HG03469 (cell line): ENCODE measurements around the gene PTPN6.
A peak's percentile ranks its signal among the peaks of the same experiment; 100 is the strongest.

Experiments
- ATAC-seq: cut with Tn5 transposase; IDR thresholded peaks from one replicate; pipeline ENCODE4 v1.9.1; 2021; ENCODE audit warnings: mild to moderate bottlenecking, moderate library complexity, moderate number of reproducible peaks; ENCODE audit not compliant: unreplicated experiment

Gene PTPN6

DNA sequence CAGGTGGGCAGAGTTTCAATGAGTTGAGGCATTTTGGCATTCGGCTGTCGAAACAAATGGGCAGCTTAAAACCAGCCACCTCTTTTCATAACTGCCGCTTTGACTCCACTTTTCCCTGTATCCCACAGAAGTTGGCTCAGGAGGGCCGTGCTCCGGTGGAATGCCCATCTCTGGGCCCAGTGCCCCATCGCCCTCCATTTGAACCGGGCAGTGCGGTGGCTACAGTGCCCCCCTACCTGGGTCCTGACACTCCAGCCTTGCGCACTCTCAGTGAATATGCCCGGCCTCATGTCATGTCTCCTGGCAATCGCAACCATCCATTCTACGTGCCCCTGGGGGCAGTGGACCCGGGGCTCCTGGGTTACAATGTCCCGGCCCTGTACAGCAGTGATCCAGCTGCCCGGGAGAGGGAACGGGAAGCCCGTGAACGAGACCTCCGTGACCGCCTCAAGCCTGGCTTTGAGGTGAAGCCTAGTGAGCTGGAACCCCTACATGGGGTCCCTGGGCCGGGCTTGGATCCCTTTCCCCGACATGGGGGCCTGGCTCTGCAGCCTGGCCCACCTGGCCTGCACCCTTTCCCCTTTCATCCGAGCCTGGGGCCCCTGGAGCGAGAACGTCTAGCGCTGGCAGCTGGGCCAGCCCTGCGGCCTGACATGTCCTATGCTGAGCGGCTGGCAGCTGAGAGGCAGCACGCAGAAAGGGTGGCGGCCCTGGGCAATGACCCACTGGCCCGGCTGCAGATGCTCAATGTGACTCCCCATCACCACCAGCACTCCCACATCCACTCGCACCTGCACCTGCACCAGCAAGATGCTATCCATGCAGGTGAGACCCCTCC lies 12.6 kb upstream of the PTPN6 start:
- ATAC-seq, result no peak

DNA sequence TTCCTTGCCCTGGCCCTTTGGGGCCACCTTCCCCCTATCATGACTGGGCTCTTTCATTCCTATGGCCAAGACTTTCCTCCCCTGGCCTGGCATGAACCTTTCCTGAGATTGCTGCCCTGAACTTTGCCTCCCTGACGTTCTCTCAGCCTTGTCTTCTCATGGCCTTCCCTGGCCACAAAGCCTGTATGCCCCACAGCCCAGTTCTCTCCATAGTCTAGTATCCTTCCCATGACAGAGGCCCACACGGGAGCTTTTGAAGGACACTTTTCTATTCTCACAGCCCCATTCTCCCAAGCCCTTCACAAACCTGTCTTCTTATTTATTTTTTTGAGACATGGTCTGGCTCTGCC lies 12.0 kb upstream of the PTPN6 start:
- no peak for ATAC-seq

DNA sequence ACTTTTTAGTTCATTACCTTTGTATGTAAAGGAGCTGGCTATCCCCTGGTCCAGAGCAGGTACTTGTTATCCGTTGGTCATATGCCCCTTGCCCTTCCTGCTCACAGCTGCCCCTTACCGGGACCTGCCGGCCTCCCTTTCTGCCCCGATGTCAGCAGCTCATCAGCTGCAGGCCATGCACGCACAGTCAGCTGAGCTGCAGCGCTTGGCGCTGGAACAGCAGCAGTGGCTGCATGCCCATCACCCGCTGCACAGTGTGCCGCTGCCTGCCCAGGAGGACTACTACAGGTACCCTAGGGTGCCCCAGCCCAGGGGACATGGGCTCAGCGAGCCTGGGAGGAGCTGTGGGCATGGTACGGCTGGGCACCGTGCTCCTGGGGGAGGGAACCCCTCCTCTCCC lies 9.9 kb upstream of the PTPN6 start:
- ATAC-seq, result no peak

DNA sequence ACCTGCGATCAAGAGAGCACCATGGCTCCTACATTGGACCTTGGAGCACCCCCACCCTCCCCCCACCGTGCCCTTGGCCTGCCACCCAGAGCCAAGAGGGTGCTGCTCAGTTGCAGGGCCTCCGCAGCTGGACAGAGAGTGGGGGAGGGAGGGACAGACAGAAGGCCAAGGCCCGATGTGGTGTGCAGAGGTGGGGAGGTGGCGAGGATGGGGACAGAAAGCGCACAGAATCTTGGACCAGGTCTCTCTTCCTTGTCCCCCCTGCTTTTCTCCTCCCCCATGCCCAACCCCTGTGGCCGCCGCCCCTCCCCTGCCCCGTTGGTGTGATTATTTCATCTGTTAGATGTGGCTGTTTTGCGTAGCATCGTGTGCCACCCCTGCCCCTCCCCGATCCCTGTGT lies 9.4 kb upstream of the PTPN6 start:
- ATAC-seq, result no peak

DNA sequence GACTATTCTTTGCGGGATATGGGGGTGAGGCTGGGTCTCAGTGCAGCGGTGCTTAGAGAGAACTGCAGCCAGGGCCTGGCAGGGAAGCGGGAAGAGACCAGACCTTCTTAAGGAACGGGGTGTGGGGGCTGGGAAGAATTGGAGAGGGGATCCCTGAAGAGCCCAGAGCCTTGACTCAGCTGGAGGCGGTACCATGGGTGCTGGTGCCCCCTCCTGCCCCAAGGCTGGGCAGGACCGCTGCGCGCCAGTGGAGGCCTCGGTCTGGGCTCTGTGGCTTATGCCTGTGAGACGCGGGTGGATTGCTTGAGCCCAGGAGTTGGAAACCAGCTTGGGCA lies 8.9 kb upstream of the PTPN6 start:
- no peak for ATAC-seq

DNA sequence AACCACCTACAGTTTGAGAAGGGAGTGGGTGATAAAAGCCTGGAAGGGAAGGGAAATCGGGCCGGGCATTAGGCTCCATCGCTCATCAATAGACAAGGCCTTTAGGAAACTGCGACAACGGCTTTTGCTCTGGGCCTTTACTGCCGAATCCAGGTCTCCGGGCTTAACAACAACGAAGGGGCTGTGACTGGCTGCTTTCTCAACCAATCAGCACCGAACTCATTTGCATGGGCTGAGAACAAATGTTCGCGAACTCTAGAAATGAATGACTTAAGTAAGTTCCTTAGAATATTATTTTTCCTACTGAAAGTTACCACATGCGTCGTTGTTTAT lies 7.8 kb upstream of the PTPN6 start:
- ATAC-seq, result peak; percentile 12

DNA sequence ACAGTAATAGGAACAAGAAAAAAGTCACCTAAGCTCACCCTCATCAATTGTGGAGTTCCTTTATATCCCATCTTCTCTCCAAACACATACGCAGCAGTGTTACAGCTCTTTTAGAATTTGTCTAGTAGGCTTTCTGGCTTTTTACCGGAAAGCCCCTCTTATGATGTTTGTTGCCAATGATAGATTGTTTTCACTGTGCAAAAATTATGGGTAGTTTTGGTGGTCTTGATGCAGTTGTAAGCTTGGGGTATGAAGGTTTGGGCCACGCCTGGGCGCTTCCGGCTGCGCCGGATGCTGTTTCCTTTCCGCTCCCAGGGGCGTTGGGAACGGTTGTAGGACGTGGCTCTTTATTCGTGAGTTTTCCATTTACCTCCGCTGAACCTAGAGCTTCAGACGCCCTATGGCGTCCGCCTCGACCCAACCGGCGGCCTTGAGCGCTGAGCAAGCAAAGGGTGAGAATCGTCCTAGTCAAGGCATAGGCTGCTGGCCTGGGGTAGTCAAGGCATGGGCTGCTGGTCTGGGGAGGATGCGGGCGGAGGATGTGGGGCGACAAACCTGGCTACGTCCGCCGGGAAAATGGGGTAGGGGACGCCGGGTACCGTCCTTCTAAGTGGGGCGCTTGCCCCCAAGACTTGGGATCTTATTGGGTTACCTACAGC lies 7.3 kb upstream of the PTPN6 start, which contains the start of the genes C12orf57 and RNU7-1:
C12orf57 (plus strand) TSS at position 301 of the 659 bp plus-strand sequence; CDS start at position 401, 100 bp downstream.
RNU7-1 (plus strand) TSS at position 95 of the 659 bp plus-strand sequence.
- ATAC-seq, result peak; percentile 28

DNA sequence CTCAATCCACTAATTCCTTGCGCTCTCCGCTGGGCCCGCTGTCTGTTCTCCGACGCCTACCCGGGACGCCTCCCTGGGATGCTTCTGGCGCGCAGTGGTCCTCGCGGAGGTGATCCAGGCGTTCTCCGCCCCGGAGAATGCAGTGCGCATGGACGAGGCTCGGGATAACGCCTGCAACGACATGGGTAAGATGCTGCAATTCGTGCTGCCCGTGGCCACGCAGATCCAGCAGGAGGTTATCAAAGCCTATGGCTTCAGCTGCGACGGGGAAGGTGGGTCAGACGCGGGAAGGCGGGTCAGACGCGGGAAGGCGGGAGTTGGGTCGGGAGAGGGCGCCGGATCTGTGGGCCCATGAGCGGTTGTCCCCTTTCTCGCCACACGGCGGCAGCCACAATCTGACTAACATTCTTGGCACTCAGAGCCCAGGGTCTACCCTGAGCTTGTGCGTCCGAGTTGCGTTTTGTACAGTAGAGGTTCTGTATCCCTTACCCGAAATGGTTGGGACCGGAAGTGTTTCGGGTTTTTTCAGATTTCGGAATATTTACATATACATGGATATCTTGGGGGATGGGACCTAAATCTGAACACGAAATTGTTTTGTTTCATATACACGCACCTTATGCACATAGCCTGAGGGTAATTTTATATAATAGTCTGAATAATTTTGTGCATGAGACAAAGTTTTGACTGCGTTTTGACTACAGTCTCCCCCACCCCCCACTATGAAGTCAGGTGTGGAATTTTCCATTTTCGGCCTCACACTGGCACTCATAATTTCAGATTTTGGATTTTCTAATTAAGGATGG lies 6.6 kb upstream of the PTPN6 start:
- peak; percentile 22 for ATAC-seq

DNA sequence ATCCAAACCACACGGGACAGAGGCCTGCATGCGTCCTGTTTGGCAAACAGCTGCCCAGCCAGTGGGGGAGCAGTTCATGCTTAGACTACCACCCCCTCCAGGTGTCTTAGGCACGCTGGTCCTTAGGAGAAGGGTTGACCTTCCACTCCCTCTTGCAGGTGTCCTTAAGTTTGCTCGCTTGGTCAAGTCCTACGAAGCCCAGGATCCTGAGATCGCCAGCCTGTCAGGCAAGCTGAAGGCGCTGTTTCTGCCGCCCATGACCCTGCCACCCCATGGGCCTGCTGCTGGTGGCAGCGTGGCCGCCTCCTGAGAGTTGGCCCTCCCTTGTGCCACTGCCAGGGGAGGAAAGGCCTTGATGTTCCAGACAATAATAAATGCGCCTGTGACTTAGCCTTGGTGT lies 5.5 kb upstream of the PTPN6 start:
- ATAC-seq, result no peak

DNA sequence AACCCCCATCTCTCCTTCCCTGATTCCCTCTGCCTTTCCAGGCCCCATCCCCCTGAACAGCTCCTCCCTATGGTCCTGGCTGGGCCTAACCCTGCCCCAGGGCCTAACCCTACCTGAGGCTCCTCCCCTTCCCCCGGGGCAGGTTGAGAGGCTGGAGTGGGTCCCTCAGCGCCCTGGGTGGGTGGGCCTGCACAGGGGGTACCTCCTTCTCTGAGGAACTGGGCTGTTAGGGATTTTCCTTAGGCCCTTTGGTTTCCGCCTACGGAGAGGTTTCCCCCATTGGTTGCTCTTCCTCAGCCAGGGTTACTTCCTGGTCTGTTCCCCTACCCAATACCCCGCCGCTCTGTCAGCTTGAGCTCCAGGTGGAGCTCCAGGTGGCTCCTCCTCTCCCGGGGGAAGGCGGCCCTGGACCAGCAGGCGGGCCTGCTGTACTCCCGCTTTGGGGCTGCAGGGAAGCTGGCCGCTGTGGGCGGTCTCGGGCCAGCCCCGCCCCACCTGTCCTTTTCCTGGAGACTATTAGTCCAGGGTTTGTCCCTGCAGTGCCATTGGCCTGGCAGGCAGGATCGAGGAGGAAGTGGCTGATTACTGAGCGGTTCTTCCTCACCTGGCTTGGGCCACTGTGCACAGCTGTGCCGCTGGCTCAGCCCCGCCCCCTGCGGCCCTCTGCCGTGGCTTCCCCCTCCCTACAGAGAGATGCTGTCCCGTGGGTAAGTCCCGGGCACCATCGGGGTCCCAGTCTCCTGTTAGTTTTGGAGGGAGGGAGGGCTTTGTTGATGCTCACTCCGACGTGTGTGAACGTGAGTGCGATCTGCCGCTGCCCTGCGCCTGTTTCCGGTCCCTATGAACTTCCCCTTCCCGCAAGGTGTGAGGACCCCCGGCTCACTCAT lies 4.9 kb upstream of the PTPN6 start:
- no peak for ATAC-seq

DNA sequence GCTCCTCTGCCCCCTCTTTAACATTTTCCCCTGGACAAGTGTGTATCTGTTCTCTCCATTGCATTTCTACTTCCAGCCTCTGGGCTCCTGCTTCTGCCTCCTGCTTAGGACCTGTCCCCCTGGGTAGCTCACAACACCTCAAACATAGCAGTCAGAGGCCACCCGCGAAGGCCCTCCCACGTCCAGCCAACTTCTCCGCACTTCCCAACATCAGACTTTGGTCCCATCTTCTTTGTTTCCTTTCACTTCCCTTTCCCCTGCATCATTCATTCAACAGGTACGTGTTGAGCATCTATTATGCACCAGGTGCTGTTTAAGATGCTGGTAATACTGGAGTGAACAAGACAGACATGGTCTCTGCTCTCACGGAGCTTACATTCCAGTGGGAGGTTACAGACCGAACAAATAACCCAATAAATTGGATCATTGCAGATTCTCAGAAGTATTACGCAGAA lies 4.2 kb upstream of the PTPN6 start:
- no peak for ATAC-seq

DNA sequence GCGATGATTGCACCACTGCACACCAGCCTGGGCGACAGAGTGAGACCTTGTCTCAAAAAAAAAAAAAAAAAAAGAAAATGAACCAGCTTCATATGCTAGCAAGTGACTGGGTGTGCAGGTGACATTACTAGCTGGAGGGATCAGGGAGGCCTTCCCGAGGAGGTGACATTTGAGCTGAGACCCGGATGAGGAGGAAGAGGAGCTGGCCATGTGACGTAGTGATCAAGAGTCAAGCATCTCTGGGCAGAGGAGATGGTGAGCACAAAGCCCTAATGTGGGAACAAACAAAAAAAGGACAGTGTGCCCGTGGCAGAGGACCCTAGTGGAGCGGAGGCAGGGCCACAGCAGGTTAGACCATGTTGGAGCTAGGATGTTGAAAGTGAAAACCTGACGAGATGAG lies 3.5 kb upstream of the PTPN6 start:
- ATAC-seq, result no peak

DNA sequence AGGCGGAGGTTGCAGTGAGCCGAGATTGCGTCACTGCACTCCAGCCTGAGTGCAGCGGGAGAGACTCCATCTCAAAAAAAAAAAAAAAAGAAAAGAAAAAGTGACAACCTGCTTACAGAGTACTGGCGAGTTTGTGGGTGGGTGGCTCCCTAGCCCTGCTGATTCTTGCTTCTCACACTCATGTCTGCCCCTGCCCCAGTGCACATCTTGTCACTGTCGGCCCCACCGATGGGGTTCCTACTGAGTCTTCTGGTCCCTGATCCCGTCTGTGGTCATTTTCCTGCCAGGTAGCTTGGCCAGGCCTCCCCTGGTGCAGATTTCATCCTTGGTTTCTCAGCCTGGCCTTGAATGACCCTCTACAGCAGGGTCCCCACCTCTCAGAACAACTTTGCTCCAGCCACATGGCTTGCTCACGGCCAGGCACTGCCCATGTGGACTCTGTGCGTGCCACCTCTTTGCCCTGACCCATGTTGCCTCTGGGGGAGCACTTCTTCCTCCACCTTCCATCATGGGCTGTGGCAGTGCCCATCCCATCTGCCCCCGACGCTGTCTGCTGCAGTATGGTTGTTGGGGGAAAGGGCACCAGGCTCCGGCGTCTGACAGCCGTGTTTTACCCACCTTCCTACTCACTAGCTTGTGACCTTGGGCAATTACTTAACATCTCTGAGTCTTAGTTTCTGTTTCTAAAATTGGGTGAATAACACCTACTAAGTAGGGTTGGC lies 2.1 kb upstream of the PTPN6 start:
- ATAC-seq, result no peak

DNA sequence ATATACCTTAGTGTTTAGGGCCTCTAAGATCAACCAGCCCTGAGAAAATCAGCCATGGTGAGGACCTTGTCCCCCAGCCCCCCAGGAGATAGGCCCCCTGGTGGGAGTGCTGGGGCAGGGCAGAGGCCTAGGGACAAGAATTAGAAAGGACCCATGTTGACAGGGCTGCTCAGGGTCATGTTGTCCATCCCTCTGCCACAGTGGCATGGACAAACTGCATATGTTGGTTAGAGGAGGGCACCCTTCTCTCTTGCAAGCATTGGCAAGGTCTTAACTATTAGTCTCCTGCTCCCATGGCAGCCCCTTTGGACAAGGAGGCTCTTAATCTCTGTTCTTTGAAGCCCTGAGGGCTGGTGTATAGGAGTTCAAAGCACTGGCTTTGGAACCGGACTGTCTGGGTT lies 755 bp upstream of the PTPN6 start:
- ATAC-seq, result no peak

DNA sequence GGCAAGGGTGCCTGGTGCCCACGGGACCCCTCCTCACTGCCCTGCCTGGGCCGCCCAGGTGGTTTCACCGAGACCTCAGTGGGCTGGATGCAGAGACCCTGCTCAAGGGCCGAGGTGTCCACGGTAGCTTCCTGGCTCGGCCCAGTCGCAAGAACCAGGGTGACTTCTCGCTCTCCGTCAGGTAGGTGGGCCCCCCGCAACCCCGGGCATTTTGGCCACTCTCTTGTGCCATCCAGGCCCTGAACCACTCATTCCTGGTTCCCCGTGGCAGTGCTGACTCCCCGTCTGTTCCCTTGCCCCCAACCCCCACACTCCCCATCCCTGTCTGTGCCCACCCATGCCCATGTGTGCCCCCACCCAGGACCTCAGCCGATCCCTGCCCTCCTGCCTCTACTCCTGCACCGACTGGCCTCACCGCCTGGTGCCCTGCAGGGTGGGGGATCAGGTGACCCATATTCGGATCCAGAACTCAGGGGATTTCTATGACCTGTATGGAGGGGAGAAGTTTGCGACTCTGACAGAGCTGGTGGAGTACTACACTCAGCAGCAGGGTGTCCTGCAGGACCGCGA lies 480 bp downstream of the PTPN6 start:
- no peak for ATAC-seq

DNA sequence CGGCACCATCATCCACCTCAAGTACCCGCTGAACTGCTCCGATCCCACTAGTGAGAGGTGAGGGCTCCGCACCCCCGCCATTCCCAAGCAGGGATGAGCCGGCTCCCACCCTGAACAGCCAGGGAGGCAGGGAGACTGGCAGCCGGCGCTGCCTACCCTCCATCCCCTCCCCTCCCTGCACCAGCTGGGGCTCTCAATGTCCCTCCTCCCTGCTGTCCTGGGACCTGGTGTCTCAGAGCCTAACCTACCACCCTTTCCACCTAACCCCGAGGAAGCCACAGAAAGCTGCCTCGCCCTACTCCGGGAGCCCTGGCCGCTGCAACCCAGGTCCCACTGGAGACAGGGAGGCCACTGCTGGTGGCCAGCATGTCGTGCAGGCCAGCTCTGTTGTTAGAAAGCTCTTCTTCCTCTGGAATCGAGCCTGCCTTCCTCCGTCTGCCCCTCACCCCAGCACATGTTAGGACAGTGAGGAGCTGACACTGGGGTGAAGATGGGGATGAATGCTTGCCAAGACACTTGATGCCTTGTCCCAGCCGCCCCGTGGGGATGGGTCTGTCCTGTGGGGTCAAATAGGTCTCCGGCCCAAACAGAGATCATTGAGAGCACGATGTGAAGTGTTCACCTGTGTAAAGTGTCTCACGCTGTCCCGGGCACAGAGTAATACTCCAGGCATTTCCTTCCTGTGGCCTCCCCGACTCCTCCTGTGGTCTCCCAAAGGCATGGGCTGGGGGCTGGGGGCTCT lies 1.1 kb downstream of the PTPN6 start:
- ATAC-seq, result no peak

DNA sequence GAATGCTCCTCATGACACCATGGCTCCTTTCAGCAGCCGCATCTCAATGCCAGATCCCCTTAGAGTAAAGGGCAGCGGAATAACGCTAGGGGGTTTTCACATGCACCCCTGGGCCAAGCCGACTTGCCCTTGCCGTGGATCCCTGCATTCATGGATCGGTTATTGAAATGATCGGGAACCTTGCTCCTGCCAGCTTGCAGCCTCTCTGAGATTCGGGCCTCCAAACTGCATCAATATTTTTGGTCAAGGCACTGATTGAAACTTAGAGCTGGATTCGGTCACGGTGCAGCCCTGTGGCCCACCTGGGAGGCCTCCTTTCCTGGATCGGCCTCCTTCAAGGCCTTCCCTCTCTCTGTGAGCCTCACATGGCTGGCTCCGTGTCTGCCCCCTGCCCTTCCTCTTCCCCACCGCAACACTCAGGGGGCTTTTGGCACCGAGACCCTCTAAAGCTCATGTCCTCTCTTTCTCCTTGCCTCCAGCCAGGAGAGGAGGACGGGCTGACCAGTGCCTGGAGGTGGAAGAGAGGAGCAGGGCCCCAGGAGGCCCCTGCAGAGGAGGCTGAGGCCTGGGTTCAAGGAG lies 1.8 kb downstream of the PTPN6 start:
- no peak for ATAC-seq

DNA sequence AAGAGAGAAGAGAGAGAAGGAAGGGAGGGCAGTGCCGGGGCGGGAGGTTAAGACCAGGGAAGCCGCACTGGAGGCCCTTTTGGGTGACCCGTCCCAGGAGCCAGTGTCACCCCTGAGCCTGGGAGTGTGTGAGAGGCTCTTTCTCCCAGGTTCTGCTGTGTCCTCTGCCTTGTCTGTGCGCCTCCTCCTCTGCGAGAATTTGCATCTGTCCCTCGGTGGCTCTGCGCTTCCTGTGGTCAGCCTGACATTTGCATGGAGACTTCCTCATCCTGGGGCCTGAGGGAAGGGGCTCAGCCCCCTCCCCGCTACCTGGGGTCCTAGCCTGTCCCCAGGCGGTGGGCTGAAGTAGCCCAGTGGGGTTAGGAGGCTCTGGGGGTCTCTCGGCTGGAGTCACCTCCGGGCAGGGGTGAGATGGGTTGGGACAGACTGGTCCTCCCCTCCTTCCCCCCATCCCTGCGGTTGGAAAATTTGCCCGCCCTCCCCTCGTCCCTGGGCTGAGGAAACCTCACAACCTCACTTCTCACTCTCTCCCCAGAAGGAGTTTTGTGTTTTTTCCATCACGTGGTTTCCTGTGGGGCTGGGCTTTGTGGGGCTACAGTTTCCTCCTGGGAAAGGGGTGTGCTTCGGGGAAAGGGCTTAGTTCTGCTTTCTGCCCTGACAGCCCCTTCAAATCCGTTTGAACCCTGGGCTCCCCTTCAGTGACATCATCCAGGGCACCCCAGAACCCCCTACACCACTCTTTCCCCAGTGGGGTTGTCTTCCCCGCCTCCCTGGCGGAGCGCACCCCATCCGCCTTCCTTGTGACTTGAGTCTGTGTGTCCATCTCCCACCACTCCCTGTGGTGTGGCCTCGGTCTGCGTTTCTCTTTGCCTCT lies 2.5 kb downstream of the PTPN6 start:
- no peak for ATAC-seq
